Neuron (in vitro differentiated cells): ENCODE data around the gene EYA4.

Experiments
- H2AFZ ChIP-seq: one replicate; pipeline ENCODE4 v1.6.1; 2013; ENCODE audit warnings: low read depth, mild to moderate bottlenecking, inconsistent platforms, low read length, moderate library complexity
- H3K27me3 ChIP-seq: one replicate; pipeline ENCODE4 v1.6.1; 2013; ENCODE audit warnings: low read length; ENCODE audit not compliant: insufficient read depth
- H3K36me3 ChIP-seq: one replicate; pipeline ENCODE4 v1.6.1; 2013; ENCODE audit warnings: low read length; ENCODE audit not compliant: insufficient read depth
- H3K4me1 ChIP-seq: one replicate; pipeline ENCODE4 v1.6.1; 2013; ENCODE audit warnings: low read length; ENCODE audit not compliant: insufficient read depth
- H3K4me3 ChIP-seq: 2 replicates; pipeline ENCODE4 v1.5.1; 2013; ENCODE audit warnings: mild to moderate bottlenecking, low read length, moderate library complexity
- H3K9me3 ChIP-seq: one replicate; pipeline ENCODE4 v1.6.1; 2013; ENCODE audit warnings: low read length

The EYA4 gene

GRCh38 chr6:133468591-133468990 is 227.4 kb downstream of the EYA4 start:
- Histone ChIP-seq H3K27me3 (no peaks in the 10 kb centered on the region), H3K36me3 (no peaks in the 10 kb centered on the region), H2AFZ (no peak overlapping the region), H3K4me3 (no peak overlapping the region), H3K4me1 (no peaks in the 10 kb centered on the region), H3K9me3 (no peaks in the 10 kb centered on the region)

GRCh38 chr6:133474516-133474915 is 233.4 kb downstream of the EYA4 start:
- H3K4me3 ChIP-seq: no peak overlapping the region
- H3K36me3 ChIP-seq: no peaks in the 10 kb centered on the region
- no peak overlapping the region for H2AFZ ChIP-seq
- H3K27me3 ChIP-seq: no peaks in the 10 kb centered on the region
- H3K4me1 ChIP-seq: no peaks in the 10 kb centered on the region
- H3K9me3 ChIP-seq: no peaks in the 10 kb centered on the region

GRCh38 chr6:133478673-133479072 is 237.5 kb downstream of the EYA4 start:
- Histone ChIP-seq H2AFZ (no peak overlapping the region), H3K4me3 (no peak overlapping the region), H3K36me3 (no peaks in the 10 kb centered on the region), H3K27me3 (no peaks in the 10 kb centered on the region), H3K9me3 (no peaks in the 10 kb centered on the region), H3K4me1 (no peaks in the 10 kb centered on the region)

GRCh38 chr6:133487174-133487573 is 246.0 kb downstream of the EYA4 start:
- H3K9me3 ChIP-seq: no peaks in the 10 kb centered on the region
- H3K4me3 ChIP-seq: no peak overlapping the region
- no peaks in the 10 kb centered on the region for H3K36me3 ChIP-seq
- H3K27me3 ChIP-seq: no peaks in the 10 kb centered on the region
- no peaks in the 10 kb centered on the region for H3K4me1 ChIP-seq
- H2AFZ ChIP-seq: no peak overlapping the region

- Histone ChIP-seq H2AFZ (no peak overlapping the region), H3K4me1 (no peaks in the 10 kb centered on the region), H3K4me3 (no peak overlapping the region)
These were observed 254.2 kb downstream of the EYA4 start for GRCh38 chr6:133495205-133495903.

GRCh38 chr6:133499662-133500061 is 258.5 kb downstream of the EYA4 start:
- Histone ChIP-seq H3K9me3 (no peaks in the 10 kb centered on the region), H3K4me3 (no peak overlapping the region), H3K4me1 (peaks cover 8% of the 10 kb centered on the region), H2AFZ (no peak overlapping the region), H3K27me3 (no peaks in the 10 kb centered on the region), H3K36me3 (no peaks in the 10 kb centered on the region)

More at GRCh38 chr6:133495205-133495903, 254.2 kb downstream of the EYA4 start:
- H3K9me3 ChIP-seq: no peaks in the 10 kb centered on the region
- no peaks in the 10 kb centered on the region for H3K27me3 ChIP-seq
- H3K36me3 ChIP-seq: no peaks in the 10 kb centered on the region

- no peaks in the 10 kb centered on the region for H3K36me3 ChIP-seq
- H3K4me3 ChIP-seq: no peak overlapping the region
- peaks cover 8% of the 10 kb centered on the region for H3K4me1 ChIP-seq
- no peaks in the 10 kb centered on the region for H3K9me3 ChIP-seq
- H2AFZ ChIP-seq: no peak overlapping the region
- no peaks in the 10 kb centered on the region for H3K27me3 ChIP-seq
These were observed 260.6 kb downstream of the EYA4 start for GRCh38 chr6:133501675-133502270.

- Histone ChIP-seq H3K36me3 (no peaks in the 10 kb centered on the region), H3K27me3 (no peaks in the 10 kb centered on the region), H3K9me3 (no peaks in the 10 kb centered on the region), H3K4me3 (no peak overlapping the region), H2AFZ (no peak overlapping the region), H3K4me1 (peaks cover 8% of the 10 kb centered on the region)
These were observed 261.5 kb downstream of the EYA4 start for GRCh38 chr6:133502441-133503335.

GRCh38 chr6:133503336-133503729 is 262.2 kb downstream of the EYA4 start:
- no peak overlapping the region for H2AFZ ChIP-seq
- H3K27me3 ChIP-seq: no peaks in the 10 kb centered on the region
- no peak overlapping the region for H3K4me3 ChIP-seq

GRCh38 chr6:133504158-133504557 is 263.0 kb downstream of the EYA4 start:
- no peaks in the 10 kb centered on the region for H3K27me3 ChIP-seq
- H3K4me1 ChIP-seq: peaks cover 8% of the 10 kb centered on the region
- H3K9me3 ChIP-seq: no peaks in the 10 kb centered on the region
- no peaks in the 10 kb centered on the region for H3K36me3 ChIP-seq
- no peak overlapping the region for H2AFZ ChIP-seq
- H3K4me3 ChIP-seq: no peak overlapping the region

More at GRCh38 chr6:133503336-133503729, 262.2 kb downstream of the EYA4 start:
- Histone ChIP-seq H3K4me1 (peaks cover 8% of the 10 kb centered on the region), H3K36me3 (no peaks in the 10 kb centered on the region), H3K9me3 (no peaks in the 10 kb centered on the region)

GRCh38 chr6:133504761-133505160 is 263.6 kb downstream of the EYA4 start:
- Histone ChIP-seq H3K27me3 (no peaks in the 10 kb centered on the region), H3K36me3 (no peaks in the 10 kb centered on the region), H3K4me3 (no peak overlapping the region), H3K4me1 (peaks cover 8% of the 10 kb centered on the region), H2AFZ (no peak overlapping the region), H3K9me3 (no peaks in the 10 kb centered on the region)

- no peak overlapping the region for H3K4me3 ChIP-seq
These were observed 264.5 kb downstream of the EYA4 start for GRCh38 chr6:133505681-133506080.

GRCh38 chr6:133512410-133513016 is 271.4 kb downstream of the EYA4 start:
- Histone ChIP-seq H3K4me3 (no peak overlapping the region), H3K36me3 (no peaks in the 10 kb centered on the region), H3K4me1 (no peaks in the 10 kb centered on the region), H3K27me3 (no peaks in the 10 kb centered on the region), H3K9me3 (no peaks in the 10 kb centered on the region), H2AFZ (no peak overlapping the region)

More at GRCh38 chr6:133505681-133506080, 264.5 kb downstream of the EYA4 start:
- Histone ChIP-seq H3K9me3 (no peaks in the 10 kb centered on the region), H3K36me3 (no peaks in the 10 kb centered on the region), H2AFZ (no peak overlapping the region), H3K4me1 (peaks cover 8% of the 10 kb centered on the region), H3K27me3 (no peaks in the 10 kb centered on the region)
